C4-2B (cell line): ENCODE measurements around the gene NUBPL.

ENCODE experiments used
- CTCF ChIP-seq: fragments of 450-650 bp; conservative IDR thresholded peaks from 2 replicates; pipeline ENCODE4 v1.5.1; 2017; ENCODE audit warnings: mild to moderate bottlenecking
- ZFX ChIP-seq: fragments of 450-650 bp; IDR thresholded peaks from 2 replicates; pipeline ENCODE4 v1.6.1; 2017

GRCh38 chr14:31876741-31877140, 315.5 kb downstream of the NUBPL start:
- TF ChIP-seq CTCF, result no peak
- no peak for TF ChIP-seq ZFX
